SKM-1 (cell line): ENCODE data around the gene FAM227A.
A peak's percentile ranks its signal among the peaks of the same experiment; 100 is the strongest.
"Not testable (repeated sequence)": the region's sequence is repeated elsewhere in the genome, so short reads cannot be mapped to it uniquely, and the experiment has no call there.

Experiments used
- DNase-seq: peaks from one replicate; lab custom pipeline; 2025; ENCODE audit not compliant: unreplicated experiment; lab: John Stamatoyannopoulos, UW

The FAM227A gene

DNA sequence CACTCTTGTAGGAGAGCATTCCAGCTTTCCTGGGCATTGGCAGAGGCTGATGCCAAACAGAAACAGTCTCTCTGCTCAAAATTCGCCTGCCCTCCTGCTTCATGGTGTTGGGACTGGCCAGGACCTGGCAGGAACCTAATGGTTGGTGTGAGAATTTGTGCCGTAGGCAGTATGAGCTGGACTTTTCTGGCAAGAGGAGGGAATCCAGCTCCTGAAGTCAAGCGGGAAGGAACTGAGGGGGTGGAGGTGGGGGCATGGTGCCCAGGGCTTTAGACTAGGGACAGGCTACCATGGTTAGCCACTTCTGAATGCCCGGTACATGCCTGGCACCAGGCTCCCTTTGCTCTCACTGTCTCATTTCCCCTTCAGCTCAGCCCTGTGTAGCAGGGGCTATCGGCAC, 18.7 kb upstream of the FAM227A start:
- no peak for DNase-seq

DNA sequence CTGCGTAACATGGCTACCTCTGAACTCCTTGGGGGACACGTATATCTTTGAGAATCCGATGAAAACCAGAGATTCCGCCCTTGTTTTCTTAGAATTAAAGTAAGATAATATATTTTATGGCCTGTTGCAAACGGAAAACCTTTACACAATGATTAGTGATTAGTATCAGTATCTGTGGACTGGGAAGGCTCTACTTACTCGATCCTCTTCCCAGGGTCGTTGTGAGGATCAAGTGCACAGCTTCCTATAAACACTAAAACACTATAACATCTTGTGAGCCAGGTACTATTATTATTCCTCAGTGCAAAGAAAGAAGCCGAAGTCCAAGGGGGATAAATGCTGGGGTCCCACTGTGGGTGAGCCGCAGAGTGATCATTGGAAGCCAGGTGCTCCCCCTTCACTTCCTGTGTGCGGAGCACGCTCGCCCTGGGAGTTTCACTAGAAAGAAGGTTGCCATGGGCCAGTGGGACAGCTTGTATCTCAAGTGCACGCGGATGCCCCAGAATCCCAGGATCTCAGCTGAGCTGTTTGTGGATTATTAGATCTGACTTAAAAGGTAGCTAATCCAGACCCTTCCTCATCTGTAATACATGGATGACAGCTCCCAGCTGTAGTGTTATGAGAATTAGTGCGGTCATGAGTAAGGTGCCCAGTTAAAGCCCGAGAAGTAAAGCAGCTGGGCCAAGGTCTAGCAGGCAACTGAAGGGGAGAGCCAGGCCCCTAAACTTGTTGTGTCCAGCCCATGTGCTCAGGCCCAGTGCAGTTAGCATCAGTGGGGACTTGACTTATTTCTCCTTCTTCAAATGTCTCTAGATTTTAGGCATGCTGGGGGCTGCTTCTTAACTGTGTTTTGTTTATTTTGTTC, 1.1 kb upstream of the FAM227A start:
- no peak for DNase-seq

DNA sequence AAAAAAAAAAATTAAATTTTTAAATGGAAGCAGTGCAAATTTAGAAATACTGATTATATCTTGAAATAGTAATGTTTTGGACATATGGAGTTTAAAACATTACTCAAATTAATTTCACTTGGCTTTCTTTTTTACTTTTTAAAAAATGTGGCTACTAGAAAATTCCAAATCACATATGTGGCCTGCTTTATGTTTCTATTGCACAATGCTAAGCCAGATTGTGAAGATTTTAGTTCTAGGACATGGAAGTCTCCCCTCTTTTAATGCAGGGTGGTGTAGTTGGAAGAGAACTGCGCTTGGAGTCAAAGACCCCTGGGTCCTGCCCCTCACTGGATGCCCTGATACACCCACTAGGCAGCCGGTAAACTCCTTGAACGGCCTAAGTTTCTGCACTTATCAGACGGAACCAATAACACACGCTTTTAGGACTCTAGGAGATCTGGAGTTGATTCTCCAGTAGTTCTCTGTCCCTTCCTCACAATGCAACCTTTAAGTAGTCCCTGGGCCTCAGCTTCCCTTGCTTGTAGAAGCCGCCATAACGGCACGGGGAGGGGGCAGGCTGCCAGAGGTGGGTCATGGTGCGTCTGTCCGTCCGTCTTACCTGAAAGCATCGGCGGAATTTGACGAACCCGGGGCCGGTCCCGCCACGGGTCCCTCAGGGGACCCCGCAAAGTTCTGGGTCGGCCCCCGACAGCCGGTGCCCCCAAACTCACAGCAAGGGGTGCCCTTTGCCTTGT, 505 bp downstream of the FAM227A start:
- no peak for DNase-seq

DNA sequence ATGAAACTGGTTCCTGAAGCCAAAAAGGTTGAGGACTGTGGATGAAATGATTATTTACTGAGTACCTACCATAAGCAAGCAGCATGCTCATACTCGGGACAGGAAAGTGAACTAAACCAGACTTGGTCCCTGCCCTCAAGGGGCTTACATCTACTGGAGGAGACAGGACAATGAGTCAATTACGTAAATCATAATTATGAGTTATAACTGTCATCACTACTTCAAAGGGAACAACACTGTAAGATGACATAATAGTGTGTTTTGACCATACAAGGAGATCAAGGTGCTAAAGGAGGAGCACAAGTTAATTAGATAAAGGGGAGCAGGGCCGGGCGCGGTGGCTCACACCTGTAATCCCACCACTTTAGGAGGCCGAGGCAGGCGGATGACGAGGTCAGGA, 2.5 kb downstream of the FAM227A start:
- no peak for DNase-seq

DNA sequence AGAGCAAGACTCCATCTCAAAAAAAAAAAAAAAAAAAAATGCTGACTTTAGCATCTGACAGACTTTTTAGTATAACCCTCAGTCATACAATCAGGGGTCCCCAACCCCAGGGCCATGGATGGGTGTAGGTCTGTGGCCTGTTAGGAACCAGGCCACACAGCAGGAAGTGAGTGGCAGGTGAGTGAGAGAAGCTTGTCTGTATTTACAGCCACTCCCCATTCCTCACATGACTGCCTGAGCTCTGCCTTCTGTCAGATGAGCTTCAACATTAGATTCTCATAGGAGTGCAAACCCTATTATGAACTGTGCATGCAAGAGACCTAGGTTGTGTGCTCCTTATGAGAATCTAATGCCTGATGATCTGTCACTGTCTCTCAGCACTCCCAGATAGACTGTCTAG, 3.3 kb downstream of the FAM227A start:
- DNase-seq = no peak

DNA sequence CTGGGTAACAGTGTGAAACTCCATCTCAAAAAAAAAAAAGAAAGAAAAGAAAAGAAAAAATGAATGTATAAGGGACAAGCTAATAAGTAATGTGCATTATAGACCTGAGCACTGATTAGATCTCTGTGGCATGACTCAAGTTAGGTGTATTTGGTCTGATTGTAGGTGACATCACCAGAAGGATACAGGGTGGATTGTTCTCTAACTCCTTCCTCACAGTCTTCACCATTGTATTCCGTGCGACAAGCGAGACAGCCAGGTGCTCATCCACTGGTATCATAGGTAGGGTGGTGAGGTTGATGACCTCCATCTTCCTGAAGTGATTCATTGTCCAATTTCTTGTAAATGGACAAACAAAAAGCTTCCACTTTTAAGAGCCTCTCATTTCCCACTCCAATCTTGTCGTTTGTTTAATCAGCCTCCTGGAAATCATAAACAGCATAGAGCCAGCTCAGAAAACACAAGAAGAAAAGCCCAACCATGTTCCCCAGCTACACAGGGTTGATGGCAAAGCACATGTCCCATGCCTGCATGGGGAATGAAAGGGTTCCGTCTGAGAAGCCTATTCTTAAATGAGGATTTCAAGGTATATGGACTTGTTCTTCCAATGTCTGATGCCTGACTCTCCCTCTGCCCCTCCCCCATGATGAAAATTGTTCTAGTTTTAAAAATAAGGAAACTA, 6.2 kb downstream of the FAM227A start:
- no peak for DNase-seq

DNA sequence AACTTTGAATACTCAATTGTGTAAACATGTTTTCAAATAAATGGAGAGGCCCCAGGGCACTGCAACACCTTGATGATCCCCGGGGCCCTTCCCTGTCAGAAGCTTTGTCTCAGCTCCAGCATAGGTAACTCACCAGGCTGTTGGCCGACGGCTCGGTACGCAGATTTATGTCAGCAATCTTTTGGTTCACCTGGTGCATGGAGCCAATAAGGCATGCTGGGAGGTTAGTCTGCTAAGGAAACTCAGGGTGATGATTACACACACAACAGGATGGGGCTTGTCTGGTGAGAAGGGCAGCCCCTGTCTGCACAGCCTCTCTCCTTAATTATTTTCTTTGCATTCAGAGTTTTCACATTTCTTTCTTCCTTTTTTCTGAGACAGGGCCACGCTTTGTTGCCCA, 10.8 kb downstream of the FAM227A start:
- DNase-seq = no peak

DNA sequence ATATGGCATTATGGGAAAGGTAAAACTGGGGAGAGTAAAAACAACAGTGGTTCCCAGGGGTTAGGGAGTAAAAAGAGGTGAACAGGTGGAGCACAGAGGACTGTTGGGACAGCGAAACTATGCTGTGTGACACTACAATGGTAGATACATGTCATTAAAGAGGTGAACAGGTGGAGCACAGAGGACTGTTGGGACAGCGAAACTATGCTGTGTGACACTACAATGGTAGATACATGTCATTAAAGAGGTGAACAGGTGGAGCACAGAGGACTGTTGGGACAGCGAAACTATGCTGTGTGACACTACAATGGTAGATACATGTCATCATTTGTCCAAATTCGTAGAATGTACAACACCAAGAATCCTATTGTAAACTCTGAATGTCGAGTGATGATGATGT, 11.9 kb downstream of the FAM227A start:
- DNase-seq = not testable (repeated sequence)

DNA sequence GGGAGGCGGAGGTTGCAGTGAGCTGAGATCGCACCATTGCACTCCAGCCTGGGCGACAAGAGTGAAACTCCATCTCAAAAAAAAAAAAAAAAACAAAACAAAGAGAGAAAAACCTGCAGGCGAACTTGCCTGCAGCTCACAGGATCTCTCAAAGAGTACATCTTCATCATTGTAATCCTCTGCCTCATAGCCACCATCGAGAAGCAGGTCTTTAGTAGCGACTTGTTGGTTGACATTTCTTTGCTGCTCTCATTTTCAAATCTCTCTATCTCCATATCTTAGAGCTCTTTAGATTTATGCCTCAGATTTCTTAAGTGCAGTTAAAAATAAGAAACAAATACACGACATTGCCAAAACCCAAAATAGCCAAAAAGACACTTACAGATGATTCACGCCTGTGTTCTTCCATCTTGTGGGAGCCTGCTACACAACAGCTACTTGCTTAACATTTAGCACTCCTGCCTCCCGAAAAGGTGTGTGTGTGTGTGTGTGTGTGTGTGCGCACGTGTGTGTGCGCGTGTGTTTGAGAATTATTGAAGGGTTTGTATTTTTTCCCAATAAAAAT, 14.6 kb downstream of the FAM227A start:
- no peak for DNase-seq

DNA sequence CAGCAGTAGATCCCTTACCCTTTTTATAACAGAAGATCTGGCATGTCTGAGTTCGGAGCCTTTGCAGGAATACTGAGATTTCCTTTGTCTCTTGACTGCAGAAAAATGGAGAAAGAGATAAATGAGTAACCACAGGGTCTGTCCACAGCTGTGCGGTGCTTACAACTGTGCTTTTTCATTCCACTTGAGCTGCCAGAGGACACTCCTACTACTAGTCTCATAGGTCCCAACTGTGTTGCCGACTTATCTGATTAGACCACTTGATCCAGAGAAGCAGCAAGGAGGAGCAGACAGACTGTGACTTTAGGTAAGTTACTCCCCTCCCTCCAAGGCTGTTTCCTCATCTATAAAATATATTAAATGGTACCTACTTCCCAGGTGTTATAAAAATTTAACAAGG, 17.5 kb downstream of the FAM227A start:
- DNase-seq = no peak

DNA sequence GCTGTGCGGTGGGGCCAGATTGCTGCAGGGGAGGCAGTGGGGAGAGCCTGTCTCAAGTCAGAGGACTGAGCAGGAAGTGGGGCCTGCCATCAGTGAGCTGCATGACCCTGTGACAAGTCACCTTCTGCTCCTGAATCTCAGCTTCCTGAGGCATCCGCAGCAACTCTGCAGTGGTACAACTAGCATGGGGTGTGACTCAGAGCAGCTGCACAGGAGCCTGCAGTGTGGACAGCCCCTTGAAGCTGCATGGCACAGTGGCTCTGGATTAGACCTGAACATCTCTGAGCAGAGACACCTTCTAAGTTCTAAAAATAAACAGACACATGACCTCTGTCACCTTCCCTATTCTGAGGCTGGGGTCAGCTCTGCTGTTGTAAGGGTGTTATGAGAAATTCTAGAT, 18.0 kb downstream of the FAM227A start:
- no peak for DNase-seq

DNA sequence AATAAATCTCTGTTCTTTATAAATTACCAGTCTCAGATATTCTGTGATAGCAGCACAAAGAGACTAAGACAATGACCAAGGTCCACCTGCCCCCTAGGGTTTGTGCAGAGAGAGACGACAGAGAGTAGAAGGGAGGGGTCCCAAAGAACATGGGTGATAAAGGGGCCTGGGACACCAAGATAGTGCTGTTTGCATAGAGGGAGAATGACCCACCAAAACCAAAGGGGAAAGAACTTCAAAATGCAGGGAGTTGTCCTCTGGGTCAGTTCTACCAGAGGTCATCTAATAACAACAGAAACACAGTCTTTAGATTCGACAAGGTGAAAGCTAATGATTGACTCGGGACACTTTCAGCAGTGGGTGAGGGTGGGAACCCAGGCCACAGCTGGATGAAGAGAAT, 23.7 kb downstream of the FAM227A start:
- no peak for DNase-seq

DNA sequence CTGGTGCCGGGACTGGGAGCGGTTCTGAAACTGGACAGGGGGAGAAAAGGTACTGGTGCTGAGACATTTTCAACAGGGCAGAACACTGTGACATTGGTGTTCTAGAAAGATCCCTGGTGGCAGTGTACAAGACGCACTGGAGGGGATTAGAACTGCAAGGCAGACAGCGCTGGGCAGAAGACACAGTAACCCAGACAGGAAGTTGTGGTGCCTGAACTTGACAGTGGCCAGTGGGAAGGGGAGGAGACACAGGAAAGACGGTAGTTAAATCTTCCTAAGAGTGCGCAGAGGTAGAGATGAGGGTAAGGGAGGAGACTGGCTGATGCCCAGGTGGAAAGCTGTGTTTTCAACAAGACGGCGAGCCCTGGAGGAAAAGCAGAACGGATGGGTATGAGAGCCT, 24.5 kb downstream of the FAM227A start:
- peak; percentile 78 for DNase-seq

DNA sequence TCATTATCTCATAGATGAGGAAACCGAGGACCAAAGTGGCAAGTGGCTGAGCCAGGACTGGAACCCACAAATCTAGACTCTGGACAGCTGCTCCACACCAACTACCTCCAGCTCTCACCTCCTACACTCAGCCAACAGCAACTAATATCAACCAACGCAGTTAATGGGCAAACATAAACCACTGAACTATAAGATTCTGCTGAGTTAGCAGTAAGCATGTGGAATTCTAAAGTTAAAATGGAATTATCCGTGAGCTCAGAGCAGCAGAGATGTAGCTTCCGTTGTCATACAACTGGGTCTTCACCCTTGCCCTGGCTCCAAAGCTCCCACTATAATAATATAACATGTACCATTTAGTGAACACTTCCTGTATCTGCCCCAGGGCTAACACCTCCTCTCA, 27.1 kb downstream of the FAM227A start:
- no peak for DNase-seq

DNA sequence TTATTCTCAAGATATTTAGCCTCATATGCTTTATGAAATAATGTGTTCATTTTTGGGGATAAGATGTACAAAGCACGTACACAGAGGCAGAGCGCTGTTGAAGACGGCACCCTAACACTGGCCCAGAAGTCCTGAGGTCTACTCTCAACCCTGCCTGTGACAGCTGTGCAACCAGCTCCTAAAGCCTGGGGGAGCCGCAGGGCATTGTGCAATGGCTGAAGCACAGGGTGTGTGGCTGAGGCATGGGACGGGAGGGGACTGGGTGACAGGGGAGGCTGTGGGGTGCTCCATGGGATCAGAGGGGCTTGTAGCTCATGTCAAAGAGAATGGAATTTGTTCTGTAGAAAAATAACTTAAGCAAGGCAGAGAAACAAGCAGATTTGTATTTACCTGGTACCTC, 27.7 kb downstream of the FAM227A start:
- no peak for DNase-seq

DNA sequence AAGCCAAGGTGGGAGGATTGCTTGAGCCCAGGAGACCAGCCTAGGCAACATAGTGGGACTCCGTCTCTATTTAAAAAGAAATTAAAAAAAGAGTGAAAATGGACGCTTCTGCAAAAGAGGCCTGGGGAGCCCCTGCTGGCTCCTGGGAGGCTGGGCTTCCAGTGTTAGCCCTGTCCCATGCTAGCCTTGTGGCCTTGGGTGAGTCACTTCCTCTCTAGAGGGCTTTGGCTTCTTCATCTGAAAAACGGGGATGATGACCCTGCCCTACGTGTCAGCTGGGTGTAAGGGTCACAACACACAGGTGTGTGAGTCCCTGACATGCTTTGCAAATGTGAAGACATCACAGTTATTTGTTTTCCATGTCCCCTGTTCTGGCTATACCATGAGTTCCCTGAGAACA, 32.8 kb downstream of the FAM227A start:
- no peak for DNase-seq

DNA sequence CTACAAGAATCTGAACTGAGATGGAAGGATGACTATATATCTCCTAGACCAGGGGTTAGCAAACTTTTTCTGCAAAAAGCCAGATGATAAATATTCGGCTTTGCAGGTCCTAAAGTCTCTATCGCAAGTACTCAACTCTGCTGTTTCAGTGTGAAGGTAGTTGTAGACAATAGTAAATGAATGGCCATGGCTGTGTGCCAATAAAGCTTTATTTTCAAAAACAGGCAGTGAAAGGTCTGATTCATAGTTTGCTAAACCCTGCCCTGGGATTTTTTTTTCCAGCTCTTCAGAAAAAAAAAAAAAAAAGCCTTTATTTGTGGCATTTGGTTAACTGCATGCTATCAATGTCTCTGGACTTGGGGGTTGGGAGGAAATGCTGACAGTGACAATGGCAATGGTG, 37.5 kb downstream of the FAM227A start:
- no peak for DNase-seq

DNA sequence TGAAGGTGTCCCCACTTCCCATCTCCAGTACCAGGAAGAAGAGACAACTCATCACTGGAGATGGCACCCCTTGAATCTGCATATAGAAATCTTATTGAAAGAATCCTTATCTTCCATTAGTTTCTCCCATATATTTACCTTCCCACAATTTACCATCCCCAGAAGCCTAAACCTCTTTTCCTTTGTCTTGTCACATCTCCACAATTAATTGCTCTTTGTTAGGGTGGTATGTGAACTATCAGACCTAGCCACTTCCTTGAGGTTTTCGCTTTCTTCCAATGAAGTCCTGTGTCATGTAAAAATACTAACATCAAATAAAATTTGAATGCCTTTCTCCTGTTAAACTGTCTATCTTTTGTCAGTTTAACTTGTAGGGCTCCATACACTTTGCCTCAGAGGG, 37.9 kb downstream of the FAM227A start:
- DNase-seq = no peak

DNA sequence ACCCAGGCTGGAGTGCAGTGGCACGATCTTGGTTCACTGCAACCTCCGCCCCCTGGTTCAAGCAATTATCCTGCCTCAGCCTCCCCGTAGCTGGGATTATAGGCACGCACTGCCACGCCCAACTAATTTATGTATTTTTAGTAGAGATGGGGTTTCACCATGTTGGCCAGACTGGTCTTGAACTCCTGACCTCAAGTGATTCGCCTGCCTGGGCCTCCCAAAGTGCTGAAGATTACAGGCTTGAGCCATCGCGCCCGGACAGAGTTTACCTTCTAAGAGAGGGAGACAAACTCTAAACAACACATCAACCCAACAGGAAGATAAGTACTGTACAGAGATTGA, 41.2 kb downstream of the FAM227A start:
- DNase-seq = not testable (repeated sequence)

DNA sequence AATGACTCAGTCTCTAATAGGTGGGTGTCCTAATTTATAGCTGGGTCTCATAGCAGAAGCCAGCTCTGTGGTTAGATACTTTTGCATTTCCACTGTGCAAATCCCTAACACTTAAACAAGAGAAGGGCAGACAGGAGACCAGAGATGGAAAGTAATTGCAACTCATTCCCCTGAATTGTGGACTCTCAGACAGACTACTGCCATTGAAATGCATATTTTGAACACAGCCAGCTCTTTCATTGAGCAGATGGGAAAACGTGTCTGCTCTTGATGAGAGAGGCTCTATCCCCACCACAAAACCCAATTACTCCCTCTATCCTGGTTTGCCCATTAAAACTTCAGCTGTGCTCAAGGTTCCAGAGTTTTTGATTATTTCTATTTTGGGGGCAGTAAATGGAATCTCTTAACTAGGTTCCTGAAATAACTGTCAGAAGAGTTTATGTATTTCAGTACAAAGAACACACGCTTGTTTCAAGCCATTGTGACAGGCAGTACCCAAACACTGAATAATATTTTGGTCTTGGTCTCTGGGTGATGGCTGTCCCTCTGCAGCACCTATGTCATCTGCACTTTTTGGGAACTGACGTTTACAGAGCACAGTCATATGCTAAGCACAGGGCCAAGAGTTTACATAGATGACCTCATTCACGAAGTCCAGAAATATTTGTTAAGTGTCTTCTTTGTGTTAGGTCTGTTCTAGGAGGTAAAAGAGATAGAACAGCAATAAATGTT, 41.7 kb downstream of the FAM227A start:
- no peak for DNase-seq

DNA sequence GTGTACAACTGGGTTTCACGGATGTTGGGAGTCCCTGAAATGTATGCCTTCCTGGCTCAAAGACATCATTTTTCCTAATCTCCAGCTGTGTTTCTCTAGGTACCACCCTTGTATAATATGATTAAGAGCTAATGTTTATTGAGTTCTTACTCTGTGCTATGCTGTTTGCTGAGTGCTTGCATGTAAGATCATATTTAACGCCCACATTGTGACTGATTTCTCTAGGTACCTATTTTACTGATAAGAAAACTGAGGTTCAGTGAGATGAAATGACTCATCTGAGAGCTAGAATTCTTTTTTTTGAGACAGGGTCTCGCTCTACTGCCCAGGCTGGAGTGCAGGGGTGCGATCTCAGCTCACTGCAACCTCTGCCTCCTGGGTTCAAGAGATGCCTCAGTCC, 42.6 kb downstream of the FAM227A start:
- DNase-seq = no peak
